ENCODE data around the gene FUT3.

The FUT3 gene

DNA sequence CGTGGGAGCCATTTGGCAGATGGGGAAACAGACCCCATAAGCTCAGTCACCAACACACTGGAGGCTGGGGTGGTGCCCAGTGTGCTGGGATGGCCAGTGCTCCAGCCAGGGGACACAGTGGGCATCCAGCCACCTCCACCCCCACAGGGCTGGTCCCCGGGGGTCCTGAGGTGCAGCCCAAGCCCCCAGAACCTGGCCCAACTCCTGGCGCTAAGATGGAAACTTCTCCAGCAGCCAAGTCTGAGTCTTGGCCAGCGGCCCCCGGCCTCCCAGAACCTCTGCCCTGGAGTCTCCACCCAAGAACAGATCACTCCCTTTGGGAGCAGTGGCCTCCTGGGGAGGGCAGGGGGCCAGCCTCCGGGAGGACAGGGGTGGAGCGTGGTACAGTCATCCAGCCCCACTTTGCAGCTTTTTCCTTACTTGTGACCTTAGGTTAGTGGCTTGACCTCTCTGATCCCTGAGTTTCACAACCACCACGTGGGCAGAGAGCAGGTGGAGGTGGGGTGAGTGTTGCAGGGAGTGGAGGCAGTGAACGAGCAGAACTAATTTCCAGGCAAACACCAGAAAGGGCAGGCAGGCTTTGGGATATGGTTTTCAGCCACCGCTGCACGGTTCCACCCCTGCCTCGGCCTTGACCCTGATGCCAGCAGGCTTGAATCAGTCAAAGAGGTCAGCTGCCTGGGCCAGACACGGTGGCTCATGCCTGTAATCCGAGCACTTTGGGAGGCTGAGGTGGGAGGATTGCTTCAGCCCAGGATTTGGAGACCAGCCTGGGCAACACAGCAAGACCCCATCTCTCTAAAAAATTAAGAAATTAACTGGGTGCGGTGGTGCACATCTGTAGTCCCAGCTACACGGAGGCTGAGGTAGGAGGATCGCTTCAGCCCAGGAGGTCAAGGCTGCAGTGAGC, 50.6 kb downstream of the FUT3 start:
- H3K79me2 ChIP-seq (ENCODE audit: insufficient read depth, low read depth), result no peaks in the 10 kb centered on the region
- H4K20me1 ChIP-seq (ENCODE audit: insufficient read depth), result no peaks in the 10 kb centered on the region
- no peak overlapping the region for H3K4me3 ChIP-seq (IDR thresholded peaks at IDR 0.05; ENCODE audit: insufficient read depth, low read depth, low read length)
- no peak overlapping the region for H3K27ac ChIP-seq
- H3K27me3 ChIP-seq (ENCODE audit: insufficient read depth, low read depth), result no peaks in the 10 kb centered on the region
- H3K9ac ChIP-seq, result no peak overlapping the region
- H3K36me3 ChIP-seq (ENCODE audit: insufficient read depth), result no peaks in the 10 kb centered on the region
- no peak overlapping the region for H3K4me2 ChIP-seq
- H2AFZ ChIP-seq (ENCODE audit: low read depth), result no peak overlapping the region
- peaks cover 9% of the 10 kb centered on the region for H3K4me1 ChIP-seq (ENCODE audit: low read depth, poor library complexity, severe bottlenecking)
- TF ChIP-seq, protein P1, sequence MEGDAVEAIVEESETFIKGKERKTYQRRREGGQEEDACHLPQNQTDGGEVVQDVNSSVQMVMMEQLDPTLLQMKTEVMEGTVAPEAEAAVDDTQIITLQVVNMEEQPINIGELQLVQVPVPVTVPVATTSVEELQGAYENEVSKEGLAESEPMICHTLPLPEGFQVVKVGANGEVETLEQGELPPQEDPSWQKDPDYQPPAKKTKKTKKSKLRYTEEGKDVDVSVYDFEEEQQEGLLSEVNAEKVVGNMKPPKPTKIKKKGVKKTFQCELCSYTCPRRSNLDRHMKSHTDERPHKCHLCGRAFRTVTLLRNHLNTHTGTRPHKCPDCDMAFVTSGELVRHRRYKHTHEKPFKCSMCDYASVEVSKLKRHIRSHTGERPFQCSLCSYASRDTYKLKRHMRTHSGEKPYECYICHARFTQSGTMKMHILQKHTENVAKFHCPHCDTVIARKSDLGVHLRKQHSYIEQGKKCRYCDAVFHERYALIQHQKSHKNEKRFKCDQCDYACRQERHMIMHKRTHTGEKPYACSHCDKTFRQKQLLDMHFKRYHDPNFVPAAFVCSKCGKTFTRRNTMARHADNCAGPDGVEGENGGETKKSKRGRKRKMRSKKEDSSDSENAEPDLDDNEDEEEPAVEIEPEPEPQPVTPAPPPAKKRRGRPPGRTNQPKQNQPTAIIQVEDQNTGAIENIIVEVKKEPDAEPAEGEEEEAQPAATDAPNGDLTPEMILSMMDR (conservative IDR thresholded peaks at IDR 0.05; ENCODE audit: low read depth, low read length), result no peak

DNA sequence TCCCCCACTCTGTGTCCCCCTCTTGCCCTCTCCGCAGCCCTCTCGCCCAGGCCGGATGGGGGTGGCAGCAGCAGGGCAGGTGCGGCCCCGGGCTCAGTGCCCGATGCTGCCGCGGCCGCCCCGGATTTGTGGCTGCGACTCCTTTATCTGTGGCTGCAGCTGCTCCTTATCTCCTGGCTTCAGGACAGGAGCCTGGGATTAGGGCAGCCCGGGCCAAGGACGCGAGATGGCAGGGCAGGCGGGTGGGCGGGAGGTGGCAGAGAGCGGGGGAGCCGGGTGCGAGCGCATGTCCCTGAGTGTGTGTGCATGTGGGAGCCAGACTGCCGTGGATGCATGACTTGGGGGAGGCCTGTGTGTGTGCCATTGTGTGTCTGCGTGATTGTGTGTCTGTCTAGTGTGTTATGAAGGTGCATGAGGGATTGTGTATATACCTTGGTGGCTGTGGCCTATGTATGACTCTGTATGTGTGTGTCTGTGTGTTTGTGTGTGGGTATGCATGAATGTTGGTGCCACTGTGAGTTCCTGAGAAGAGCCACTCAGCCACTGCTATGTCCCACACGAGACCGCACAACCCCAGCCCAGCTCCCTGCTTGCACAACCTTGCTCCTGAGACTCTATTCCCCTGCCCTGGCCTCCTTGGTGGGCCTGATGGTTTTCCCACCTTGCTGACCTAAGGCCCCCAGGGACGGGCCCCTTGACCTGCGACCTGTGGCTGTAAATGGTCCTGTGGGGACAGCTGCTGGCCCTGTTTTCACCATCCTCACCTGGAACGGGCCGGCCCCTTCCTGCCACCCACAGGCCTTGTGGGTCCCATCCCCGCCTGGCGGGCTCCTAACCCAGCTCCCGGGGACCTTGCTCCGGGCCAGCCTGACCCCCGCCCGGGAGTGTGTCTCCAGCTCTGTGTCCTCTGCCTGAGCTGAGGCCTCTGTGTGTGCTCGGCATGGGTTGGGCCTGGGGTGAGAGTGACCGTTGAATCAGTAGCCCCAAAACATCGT, 51.7 kb downstream of the FUT3 start:
- Histone ChIP-seq H2AFZ (ENCODE audit: low read depth) (no peak overlapping the region), H3K9ac (no peak overlapping the region), H3K4me2 (no peak overlapping the region), H4K20me1 (ENCODE audit: insufficient read depth) (no peaks in the 10 kb centered on the region), H3K4me3 (IDR thresholded peaks at IDR 0.05; ENCODE audit: insufficient read depth, low read depth, low read length) (no peak overlapping the region), H3K79me2 (ENCODE audit: insufficient read depth, low read depth) (no peaks in the 10 kb centered on the region), H3K4me1 (ENCODE audit: low read depth, poor library complexity, severe bottlenecking) (peaks cover 8% of the 10 kb centered on the region), H3K27ac (no peak overlapping the region), H3K27me3 (ENCODE audit: insufficient read depth, low read depth) (no peaks in the 10 kb centered on the region), H3K36me3 (ENCODE audit: insufficient read depth) (no peaks in the 10 kb centered on the region)
- TF ChIP-seq, protein P1 (conservative IDR thresholded peaks at IDR 0.05; ENCODE audit: low read depth, low read length), result no peak

DNA sequence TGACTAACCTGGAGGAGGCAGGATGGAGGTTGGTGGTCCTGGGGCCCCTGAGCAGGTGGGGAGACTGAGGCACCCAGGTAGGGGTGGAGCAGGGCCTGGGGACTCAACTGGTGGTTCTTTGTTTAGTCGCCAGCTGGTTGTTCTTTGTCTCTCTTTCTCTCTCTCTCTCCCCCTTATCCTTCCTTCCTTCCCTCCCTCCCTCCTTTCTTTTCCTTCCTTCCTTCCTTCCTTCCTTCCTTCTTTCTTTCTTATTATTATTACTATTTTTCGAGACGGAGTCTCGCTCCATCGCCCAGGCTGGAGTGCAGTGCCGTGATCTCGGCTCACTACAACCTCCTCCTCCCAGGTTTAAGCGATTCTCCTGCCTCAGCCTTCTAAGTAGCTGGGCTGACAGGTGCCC, 53.0 kb downstream of the FUT3 start:
- H3K36me3 ChIP-seq (ENCODE audit: insufficient read depth), result no peaks in the 10 kb centered on the region
- no peak overlapping the region for H3K9ac ChIP-seq
- no peak overlapping the region for H3K4me3 ChIP-seq (IDR thresholded peaks at IDR 0.05; ENCODE audit: insufficient read depth, low read depth, low read length)
- no peak overlapping the region for H2AFZ ChIP-seq (ENCODE audit: low read depth)
- H4K20me1 ChIP-seq (ENCODE audit: insufficient read depth), result no peaks in the 10 kb centered on the region
- TF ChIP-seq, protein P1 (conservative IDR thresholded peaks at IDR 0.05; ENCODE audit: low read depth, low read length), result no peak
- no peak overlapping the region for H3K4me2 ChIP-seq
- no peaks in the 10 kb centered on the region for H3K79me2 ChIP-seq (ENCODE audit: insufficient read depth, low read depth)
- H3K4me1 ChIP-seq (ENCODE audit: low read depth, poor library complexity, severe bottlenecking), result no peaks in the 10 kb centered on the region
- no peaks in the 10 kb centered on the region for H3K27me3 ChIP-seq (ENCODE audit: insufficient read depth, low read depth)
- H3K27ac ChIP-seq, result no peak overlapping the region

- no peak overlapping the region for H2AFZ ChIP-seq (ENCODE audit: low read depth)
- H3K27me3 ChIP-seq (ENCODE audit: insufficient read depth, low read depth), result no peaks in the 10 kb centered on the region
- H4K20me1 ChIP-seq (ENCODE audit: insufficient read depth), result no peaks in the 10 kb centered on the region
- H3K4me1 ChIP-seq (ENCODE audit: low read depth, poor library complexity, severe bottlenecking), result peaks cover 5% of the 10 kb centered on the region
- H3K36me3 ChIP-seq (ENCODE audit: insufficient read depth), result no peaks in the 10 kb centered on the region
- H3K79me2 ChIP-seq (ENCODE audit: insufficient read depth, low read depth), result no peaks in the 10 kb centered on the region
- H3K9ac ChIP-seq, result no peak overlapping the region
- H3K4me3 ChIP-seq (IDR thresholded peaks at IDR 0.05; ENCODE audit: insufficient read depth, low read depth, low read length), result no peak overlapping the region
- no peak overlapping the region for H3K4me2 ChIP-seq
- H3K27ac ChIP-seq, result no peak overlapping the region
- TF ChIP-seq, protein P1 (conservative IDR thresholded peaks at IDR 0.05; ENCODE audit: low read depth, low read length), result no peak
Measured at GRCh38 chr19:5795382-5795919, 55.8 kb downstream of the FUT3 start.
